Endothelial cell of umbilical vein (primary cell): ENCODE data around the gene POGLUT3. TPM values are rescaled to one million over a fixed set of nuclear protein-coding genes. Genes with fewer than 3 reads are reported as not detected.

Experiments used
- BruUV-seq: library from RNA; stranded (reverse); fragments of 400-500 nt; replicated peaks from 2 replicates; lab custom pipeline; 2021; lab: Mats Ljungman, UMichigan
- CTCF ChIA-PET: fragments of 300-600, 350-600 bp; sonication (Branson Sonifier 250); formaldehyde crosslinking; loops from one replicate; lab custom pipeline; 2021; ENCODE audit warnings: antibody characterized with exemption, inconsistent platforms; lab: Charles Lee
- POLR2A ChIA-PET: fragments of 300-600, 350-600 bp; sonication (Branson Sonifier 250); formaldehyde crosslinking; loops from one replicate; lab custom pipeline; 2021; ENCODE audit warnings: antibody characterized with exemption, inconsistent platforms; lab: Charles Lee
- DNase-seq: peaks from one replicate; pipeline ENCODE4 v3.0.0-alpha.2; 2011; ENCODE audit warnings: low read depth, low spot score
- FAIRE-seq: peaks from 2 replicates; lab custom pipeline; 2011; peaks lifted over from hg19 to GRCh38; lab: Jason Lieb, UNC
- H2AFZ ChIP-seq: 2 replicates; pipeline ENCODE4 v1.6.0; 2012; ENCODE audit warnings: low read depth, low read length, control low read depth, inconsistent platforms
- H3K27ac ChIP-seq: 2 replicates; pipeline ENCODE4 v1.5.1; 2011; ENCODE audit warnings: low read depth, mild to moderate bottlenecking, control low read depth, low read length, moderate library complexity; ENCODE audit not compliant: insufficient read depth
- H3K27me3 ChIP-seq, 2 experiments: 2 replicates each; pipeline versions ENCODE4 v1.6.0 to v1.6.1; 2011; ENCODE audit warnings: low read length in 2 of 2, mixed read lengths in 1 of 2; ENCODE audit not compliant: control insufficient read depth in 2 of 2, insufficient read depth in 2 of 2
- H3K36me3 ChIP-seq, 2 experiments: 2 replicates in 1 of 2; 3 replicates in 1 of 2; pipeline ENCODE4 v1.5.1; 2011; ENCODE audit warnings: low read length in 2 of 2, mild to moderate bottlenecking in 1 of 2, moderate library complexity in 1 of 2; ENCODE audit not compliant: control insufficient read depth in 2 of 2, insufficient read depth in 2 of 2; ENCODE audit errors: extremely low read depth in 1 of 2
- H3K4me1 ChIP-seq: 3 replicates; pipeline ENCODE4 v1.5.1; 2011; ENCODE audit warnings: mild to moderate bottlenecking, low read length; ENCODE audit not compliant: control insufficient read depth, insufficient read depth; ENCODE audit errors: extremely low read depth
- H3K4me2 ChIP-seq: 2 replicates; pipeline ENCODE4 v1.6.1; 2011; ENCODE audit warnings: low read length, control low read depth, mixed read lengths; ENCODE audit not compliant: insufficient read depth
- H3K4me3 ChIP-seq, 3 experiments: fragments of 200-600 bp in 1 of 3; sonication (generic), shearing (Covaris generic) in 1 of 3; replicated peaks in 1 of 3; 2 replicates each; pipeline ENCODE4 v1.5.1; 2011 to 2016; ENCODE audit warnings: control low read depth in 3 of 3, low read length in 3 of 3, mild to moderate bottlenecking in 2 of 3, inconsistent platforms in 1 of 3, low read depth in 1 of 3, moderate library complexity in 1 of 3; ENCODE audit not compliant: insufficient read depth in 1 of 3
- H3K79me2 ChIP-seq: 2 replicates; pipeline ENCODE4 v1.6.0; 2012; ENCODE audit warnings: low read length, inconsistent platforms; ENCODE audit not compliant: control insufficient read depth, insufficient read depth
- H3K9ac ChIP-seq: replicated peaks from 2 replicates; pipeline ENCODE3; 2011; ENCODE audit warnings: low read length, control low read depth; ENCODE audit not compliant: insufficient read depth; ENCODE audit errors: extremely low read depth
- H3K9me1 ChIP-seq: replicated peaks from 3 replicates; pipeline ENCODE4 v1.6.0; 2011; ENCODE audit warnings: mild to moderate bottlenecking, low read length; ENCODE audit not compliant: control insufficient read depth, insufficient read depth; ENCODE audit errors: extremely low read depth
- H3K9me3 ChIP-seq: replicated peaks from 2 replicates; pipeline ENCODE4 v1.5.1; 2012; ENCODE audit warnings: low read length, inconsistent platforms; ENCODE audit not compliant: control insufficient read depth, insufficient read depth
- H4K20me1 ChIP-seq: replicated peaks from 2 replicates; pipeline ENCODE3; 2011; ENCODE audit warnings: mild to moderate bottlenecking, low read length; ENCODE audit not compliant: control insufficient read depth, insufficient read depth; ENCODE audit errors: extremely low read depth
- EZH2 ChIP-seq: IDR thresholded peaks from 2 replicates; pipeline ENCODE4 v1.6.1; 2012; ENCODE audit warnings: borderline replicate concordance, low read depth, mild to moderate bottlenecking, moderate library complexity, low read length, inconsistent platforms; ENCODE audit not compliant: severe bottlenecking
- GATA2 ChIP-seq: IDR thresholded peaks from 2 replicates; pipeline ENCODE4 v1.7.0; 2011; ENCODE audit warnings: low read depth, mild to moderate bottlenecking, moderate library complexity, mixed read lengths, low read length; ENCODE audit not compliant: insufficient read length, insufficient read depth
- JUN ChIP-seq: IDR thresholded peaks from 2 replicates; pipeline ENCODE4 v1.6.1; 2011; ENCODE audit warnings: borderline replicate concordance, low read depth; ENCODE audit not compliant: insufficient read length, insufficient read depth
- MAX ChIP-seq: IDR thresholded peaks from 2 replicates; pipeline ENCODE4 v1.6.1; 2011; ENCODE audit not compliant: insufficient read depth, insufficient read length
- dilution Hi-C: fragments of 300-500 bp; cut with MboI; formaldehyde crosslinking; loops from one replicate; pipeline ENCODE4 v1.15.0; 2019; ENCODE audit warnings: low sequenced_read_pairs; ENCODE audit not compliant: extremely low pct_ligation_motif_present
- intact Hi-C: fragments of 100-400 bp; cut with micrococcal nuclease; formaldehyde crosslinking; loops from one replicate; pipeline ENCODE4 v1.10.0; 2022
- polyA plus RNA-seq, 4 experiments: library from polyadenylated mRNA; depleted of rRNA in 3 of 4; stranded (reverse) in 3 of 4; unstranded in 1 of 4; fragments of >200 nt; gene quantifications; 2 replicates each; pipeline versions ENCODE4 v1.2.1 to v1.2.3, GENCODE V29; 2011 to 2012; ENCODE audit warnings: missing spikeins in 1 of 4
- total RNA-seq: library from RNA; stranded (reverse); gene quantifications from 2 replicates; pipeline ENCODE4 v1.2.3, GENCODE V29; 2021
- TF ChIP-seq, protein P1 (sequence below), 2 donors: IDR thresholded peaks; 1 replicate in 1 of 2; 2 replicates in 1 of 2; pipeline ENCODE4 v1.5.1; 2011; ENCODE audit warnings: low read length in 2 of 2, mild to moderate bottlenecking in 2 of 2, moderate library complexity in 2 of 2, control low read depth in 1 of 2, inconsistent platforms in 1 of 2, low read depth in 1 of 2; ENCODE audit not compliant: insufficient read depth in 1 of 2; ENCODE audit errors: extremely low read depth in 1 of 2

The POGLUT3 gene
- total and polyA plus RNA-seq, 2 donors (not counting 3 experiments of a cell fraction or from before 2014, with no cell fraction given) = 14.3 to 46.4 TPM

- ChIA-PET CTCF (no interaction called here), POLR2A (no interaction called here)
- Histone ChIP-seq H4K20me1 (no peaks in the 10 kb centered on the region), H3K9me1 (no peaks in the 10 kb centered on the region), H3K4me1 (no peaks in the 10 kb centered on the region), H3K36me3 (no peaks in the 10 kb centered on the region), H3K4me2 (no peak overlapping the region), H3K4me3 (no peak overlapping the region), H3K27me3 (peaks cover 2 to 7% of the 10 kb centered on the region in 2 experiments), H2AFZ (no peak overlapping the region), H3K9ac (no peak overlapping the region), H3K9me3 (no peaks in the 10 kb centered on the region), H3K27ac (no peak overlapping the region), H3K79me2 (no peaks in the 10 kb centered on the region)
- TF ChIP-seq JUN (no peak), GATA2 (no peak), EZH2 (no peak), MAX (no peak)
- DNase-seq = no peak
- intact Hi-C loops = no loop called here
- no TSS peak for BruUV-seq
- dilution Hi-C loops = no loop called here
- FAIRE-seq = no peak
Observed at GRCh38 chr11:108543316-108543964, 45.3 kb upstream of the POGLUT3 start.

DNA sequence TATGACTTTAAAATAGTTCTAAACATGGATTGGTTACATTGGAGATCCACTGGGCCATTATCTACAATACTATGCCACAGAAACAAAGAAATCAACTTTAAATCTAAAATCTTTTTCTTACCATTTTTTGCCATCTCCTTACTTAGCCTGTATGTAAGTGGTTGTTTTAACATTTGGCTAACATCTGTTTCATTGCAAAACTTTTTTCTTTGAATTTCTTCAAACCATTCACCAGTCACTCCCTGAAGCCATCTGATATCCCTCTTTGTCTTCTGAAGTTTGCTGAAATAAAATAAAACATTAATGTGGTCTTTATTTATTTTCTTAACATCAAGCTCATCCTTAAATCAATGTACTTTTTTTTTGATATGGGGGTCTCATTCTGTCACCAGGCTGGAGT lies 43.3 kb upstream of the POGLUT3 start:
- BruUV-seq = no TSS peak
- Histone ChIP-seq H3K27ac (no peak overlapping the region), H4K20me1 (no peaks in the 10 kb centered on the region), H3K4me1 (no peaks in the 10 kb centered on the region), H3K4me2 (no peak overlapping the region), H3K9me1 (no peaks in the 10 kb centered on the region), H2AFZ (no peak overlapping the region), H3K9ac (no peak overlapping the region), H3K79me2 (no peaks in the 10 kb centered on the region), H3K27me3 (peaks cover 2 to 9% of the 10 kb centered on the region in 2 experiments), H3K36me3 (no peaks in the 10 kb centered on the region), H3K4me3 (no peak overlapping the region), H3K9me3 (no peaks in the 10 kb centered on the region)
- intact Hi-C loops = no loop called here
- DNase-seq = no peak
- TF ChIP-seq GATA2 (no peak), EZH2 (no peak), JUN (no peak)
- TF ChIP-seq, protein P1, sequence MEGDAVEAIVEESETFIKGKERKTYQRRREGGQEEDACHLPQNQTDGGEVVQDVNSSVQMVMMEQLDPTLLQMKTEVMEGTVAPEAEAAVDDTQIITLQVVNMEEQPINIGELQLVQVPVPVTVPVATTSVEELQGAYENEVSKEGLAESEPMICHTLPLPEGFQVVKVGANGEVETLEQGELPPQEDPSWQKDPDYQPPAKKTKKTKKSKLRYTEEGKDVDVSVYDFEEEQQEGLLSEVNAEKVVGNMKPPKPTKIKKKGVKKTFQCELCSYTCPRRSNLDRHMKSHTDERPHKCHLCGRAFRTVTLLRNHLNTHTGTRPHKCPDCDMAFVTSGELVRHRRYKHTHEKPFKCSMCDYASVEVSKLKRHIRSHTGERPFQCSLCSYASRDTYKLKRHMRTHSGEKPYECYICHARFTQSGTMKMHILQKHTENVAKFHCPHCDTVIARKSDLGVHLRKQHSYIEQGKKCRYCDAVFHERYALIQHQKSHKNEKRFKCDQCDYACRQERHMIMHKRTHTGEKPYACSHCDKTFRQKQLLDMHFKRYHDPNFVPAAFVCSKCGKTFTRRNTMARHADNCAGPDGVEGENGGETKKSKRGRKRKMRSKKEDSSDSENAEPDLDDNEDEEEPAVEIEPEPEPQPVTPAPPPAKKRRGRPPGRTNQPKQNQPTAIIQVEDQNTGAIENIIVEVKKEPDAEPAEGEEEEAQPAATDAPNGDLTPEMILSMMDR (IDR thresholded peaks at IDR 0.05; ENCODE audit: extremely low read depth in 1 of 2, insufficient read depth in 1 of 2, low read depth in 1 of 2, low read length in 2 of 2) = no peak
- FAIRE-seq = no peak
- POLR2A ChIA-PET = no interaction called here
- CTCF ChIA-PET = no interaction called here
- dilution Hi-C loops = no loop called here
